Keratinocyte (primary cell): Measurements from ENCODE around the gene CAV2.

Experiments
- CTCF ChIP-seq, 3 experiments: IDR thresholded peaks in 1 of 3; conservative IDR thresholded peaks in 1 of 3; optimal IDR thresholded peaks in 1 of 3; 2 replicates in 2 of 3; 3 replicates in 1 of 3; pipeline versions ENCODE3 to v1.5.1; 2011; ENCODE audit warnings: low read length in 3 of 3, mild to moderate bottlenecking in 3 of 3, moderate library complexity in 2 of 3, control low read depth in 1 of 3, inconsistent platforms in 1 of 3; ENCODE audit not compliant: insufficient read depth in 2 of 3; ENCODE audit errors: extremely low read depth in 1 of 3
- EZH2 ChIP-seq: IDR thresholded peaks from one replicate; pipeline ENCODE4 v1.6.1; 2012; ENCODE audit warnings: inconsistent platforms, mild to moderate bottlenecking, low read length, moderate library complexity

- no peak for TF ChIP-seq CTCF (optimal IDR thresholded peaks at IDR 0.05 in 1 of 3, IDR thresholded peaks at IDR 0.05 in 1 of 3, conservative IDR thresholded peaks at IDR 0.05 in 1 of 3; ENCODE audit: extremely low read depth in 1 of 3, insufficient read depth in 2 of 3, low read length in 3 of 3)
- TF ChIP-seq EZH2, result no peak
Measured at GRCh38 chr7:116464375-116464774, 35.2 kb upstream of the CAV2 start.
